ENCODE measurements around the gene PRDX5. TPM values are rescaled to one million over a fixed set of nuclear protein-coding genes. Genes with fewer than 3 reads are reported as not detected.
"Not testable (repeated sequence)": the region's sequence is repeated elsewhere in the genome, so short reads cannot be mapped to it uniquely, and the experiment has no call there.

PRDX5 gene
- total RNA-seq, 1 donor from 2014 or later = 169 TPM

- peak; percentile 61 for DNase-seq
Measured at GRCh38 chr11:64305691-64306562, 12.0 kb upstream of the PRDX5 start.

GRCh38 chr11:64306563-64306875 is 11.4 kb upstream of the PRDX5 start:
- no peak for DNase-seq

DNA sequence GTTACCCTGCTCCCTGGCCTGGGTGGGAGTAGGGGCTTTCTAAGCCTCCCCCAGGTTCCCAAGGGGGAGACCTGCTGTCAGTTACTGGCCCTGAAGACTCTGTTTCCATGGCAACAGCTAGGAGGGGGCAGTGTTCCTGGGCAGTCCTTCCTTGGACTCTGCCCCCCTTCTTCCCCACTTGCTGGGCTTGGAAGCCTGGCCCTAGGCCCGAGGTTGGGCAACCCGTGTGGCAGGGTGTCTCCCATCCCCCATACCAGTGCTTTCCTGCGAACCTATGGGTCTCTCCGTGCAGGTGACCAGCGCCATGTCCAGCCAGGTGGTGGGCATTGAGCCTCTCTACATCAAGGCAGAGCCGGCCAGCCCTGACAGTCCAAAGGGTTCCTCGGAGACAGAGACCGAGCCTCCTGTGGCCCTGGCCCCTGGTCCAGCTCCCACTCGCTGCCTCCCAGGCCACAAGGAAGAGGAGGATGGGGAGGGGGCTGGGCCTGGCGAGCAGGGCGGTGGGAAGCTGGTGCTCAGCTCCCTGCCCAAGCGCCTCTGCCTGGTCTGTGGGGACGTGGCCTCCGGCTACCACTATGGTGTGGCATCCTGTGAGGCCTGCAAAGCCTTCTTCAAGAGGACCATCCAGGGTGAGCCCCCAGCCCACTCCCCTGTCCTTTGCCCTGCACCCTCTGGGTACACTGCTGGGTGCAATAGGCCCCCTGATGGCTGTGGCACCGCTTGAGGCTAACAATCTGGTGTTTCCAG is 10.9 kb upstream of the PRDX5 start:
- DNase-seq = no peak

- not testable (repeated sequence) for DNase-seq
Measured at GRCh38 chr11:64307795-64308194, 10.1 kb upstream of the PRDX5 start.

- DNase-seq = no peak
Measured at GRCh38 chr11:64312947-64313346, 5.0 kb upstream of the PRDX5 start.

DNA sequence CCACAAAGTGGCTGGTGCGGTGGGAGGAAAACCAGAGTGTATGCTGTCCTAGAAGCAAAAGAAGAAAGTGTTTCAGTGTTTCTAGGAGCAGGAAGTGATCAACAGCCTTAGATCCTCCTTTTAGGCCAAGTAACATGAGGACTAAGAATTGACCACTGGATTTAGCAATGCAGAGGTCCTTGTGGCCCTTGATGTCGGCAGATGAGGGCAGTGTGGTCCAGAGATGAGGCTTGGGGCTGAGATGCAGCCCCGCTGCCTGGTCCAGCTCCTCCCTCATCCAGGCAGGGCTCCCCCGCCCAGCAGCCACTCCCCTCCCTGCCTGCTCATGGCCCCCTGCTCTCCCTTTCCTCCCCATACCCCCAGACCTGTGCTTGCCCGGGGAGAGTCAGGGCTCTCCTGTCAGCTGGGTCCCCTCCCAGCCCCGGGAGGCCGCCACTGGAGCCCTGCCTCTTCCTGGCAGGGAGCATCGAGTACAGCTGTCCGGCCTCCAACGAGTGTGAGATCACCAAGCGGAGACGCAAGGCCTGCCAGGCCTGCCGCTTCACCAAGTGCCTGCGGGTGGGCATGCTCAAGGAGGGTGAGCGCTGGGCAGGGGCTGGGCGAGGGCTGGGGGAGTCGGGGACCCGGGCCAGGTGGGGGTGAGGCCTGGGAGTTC is 4.3 kb upstream of the PRDX5 start:
- DNase-seq = peak; percentile 55

DNA sequence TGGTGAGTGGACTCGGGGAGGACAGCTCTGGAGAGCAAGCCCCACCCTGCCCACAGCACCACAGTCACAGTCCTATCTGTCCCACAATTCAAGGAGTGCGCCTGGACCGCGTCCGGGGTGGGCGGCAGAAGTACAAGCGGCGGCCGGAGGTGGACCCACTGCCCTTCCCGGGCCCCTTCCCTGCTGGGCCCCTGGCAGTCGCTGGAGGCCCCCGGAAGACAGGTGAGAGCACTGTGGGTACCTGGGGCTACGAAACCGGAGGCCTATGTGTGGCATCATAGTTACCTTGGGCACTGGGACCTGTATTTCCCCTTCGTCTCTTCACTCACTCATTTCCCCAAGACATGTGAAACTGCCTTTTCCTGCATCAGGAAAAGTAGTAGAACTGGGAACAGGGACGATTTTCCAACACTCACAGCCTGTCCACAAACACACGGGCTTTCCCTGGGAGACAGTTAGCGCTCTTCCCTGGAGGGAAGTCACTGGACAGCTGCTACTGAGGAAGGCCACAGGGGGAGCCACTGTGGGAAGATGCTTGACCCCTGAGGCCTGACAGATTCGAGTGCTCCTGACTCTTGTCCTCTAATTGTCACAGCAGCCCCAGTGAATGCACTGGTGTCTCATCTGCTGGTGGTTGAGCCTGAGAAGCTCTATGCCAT is 3.6 kb upstream of the PRDX5 start:
- no peak for DNase-seq

- DNase-seq = no peak
Measured at GRCh38 chr11:64314805-64315561, 2.9 kb upstream of the PRDX5 start.

GRCh38 chr11:64315667-64316526 is 2.0 kb upstream of the PRDX5 start:
- not testable (repeated sequence) for DNase-seq

- DNase-seq = no peak
Measured at GRCh38 chr11:64316672-64317324, 1.1 kb upstream of the PRDX5 start.

GRCh38 chr11:64317325-64317960 is 478 bp upstream of the PRDX5 start, which contains the start of gene TRMT112:
Gene TRMT112, minus strand, starts transcription at chr11:64317559. Its CDS starts 33 bp downstream, at chr11:64317526.
- DNase-seq = peak; percentile 99

DNA sequence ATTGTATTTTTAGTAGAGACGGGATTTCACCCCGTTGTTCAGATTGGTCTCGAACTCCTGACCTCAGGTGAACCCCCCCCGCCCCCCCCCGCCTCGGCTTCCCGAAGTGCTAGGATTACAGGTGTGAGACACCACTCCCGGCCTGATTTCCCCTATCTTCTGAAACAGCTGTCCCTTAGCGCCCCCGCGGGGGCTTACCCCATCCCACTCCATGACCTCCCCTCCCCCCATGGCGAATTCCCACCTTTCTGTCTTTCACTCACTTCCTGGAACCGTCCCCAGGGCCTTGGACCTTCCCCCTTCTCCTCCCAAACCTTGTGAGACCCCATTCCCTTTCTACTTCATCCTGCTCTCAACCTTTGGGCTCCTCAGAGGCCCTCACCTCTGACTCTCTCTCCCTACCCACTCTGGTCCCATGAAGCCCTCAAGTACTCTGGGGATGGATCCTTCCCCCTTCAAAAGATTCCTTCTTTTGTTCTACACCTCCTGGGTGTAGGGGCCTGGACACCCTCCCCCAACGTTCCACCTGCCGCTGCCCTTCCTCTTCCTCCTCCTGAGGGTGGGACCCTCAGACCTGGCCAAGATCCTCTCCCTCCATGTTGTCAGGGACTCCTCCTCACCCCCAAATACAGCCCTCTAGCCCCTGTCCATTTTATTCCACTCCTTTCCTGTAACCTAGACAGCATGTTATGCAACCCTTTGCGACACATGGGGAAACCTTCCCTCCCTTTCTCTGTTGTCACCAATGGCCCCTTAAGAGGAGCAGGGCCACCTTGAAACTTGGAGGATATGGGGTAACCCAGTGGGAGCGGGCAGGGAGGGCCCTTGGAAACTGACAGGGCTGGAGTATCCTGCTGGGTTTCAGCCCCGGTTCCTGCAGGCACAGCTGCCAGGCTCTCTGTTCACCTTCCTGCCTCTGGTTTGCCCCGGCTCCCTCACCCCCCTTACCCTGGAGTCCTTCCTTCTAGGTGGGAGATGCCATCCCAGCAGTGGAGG is 1.1 kb downstream of the PRDX5 start:
- DNase-seq = no peak

GRCh38 chr11:64320556-64320955 is 2.6 kb downstream of the PRDX5 start:
- no peak for DNase-seq

GRCh38 chr11:64321026-64321425 is 3.1 kb downstream of the PRDX5 start:
- no peak for DNase-seq

GRCh38 chr11:64321533-64321932 is 3.6 kb downstream of the PRDX5 start:
- no peak for DNase-seq

DNA sequence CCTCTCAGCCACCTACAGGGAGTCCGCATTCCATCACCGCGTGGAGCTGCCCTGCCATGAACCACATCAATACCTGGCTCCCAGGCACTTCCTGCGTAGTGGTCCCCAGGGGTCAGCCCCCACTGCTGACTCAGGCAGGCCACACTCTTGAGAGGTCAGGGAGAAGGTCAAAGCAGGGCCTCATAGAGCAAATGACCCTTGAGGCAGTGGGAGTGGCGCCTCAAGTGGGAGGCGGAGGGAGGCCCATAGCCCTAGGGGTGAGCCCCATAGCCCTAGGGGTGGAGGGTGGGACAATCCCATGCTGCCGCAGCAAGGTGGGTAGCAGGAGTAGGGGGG is 5.0 kb downstream of the PRDX5 start:
- DNase-seq = no peak

GRCh38 chr11:64323373-64323772 is 5.5 kb downstream of the PRDX5 start:
- no peak for DNase-seq

- not testable (repeated sequence) for DNase-seq
Measured at GRCh38 chr11:64323984-64324383, 6.1 kb downstream of the PRDX5 start.

Data from tongue (tissue), 2 donors.